ENCODE results near the gene KCNN4.

GRCh38 chr19:43782689-43783231 lies 2.0 kb upstream of the KCNN4 start:
- TF ChIP-seq POLR2A (IDR thresholded peaks at IDR 0.05; ENCODE audit: low read depth, low read length) (peak; percentile 45; the same call in 1 of the 2 replicates), POLR2AphosphoS5 (IDR thresholded peaks at IDR 0.05; ENCODE audit: low read depth, low read length) (no peak), TAF1 (IDR thresholded peaks at IDR 0.05; ENCODE audit: borderline replicate concordance, low read depth, low read length) (no peak)
